Sigmoid colon (tissue), 4 donors: Measurements from ENCODE around the gene GPC5.

ENCODE experiments used
- CTCF ChIP-seq, 4 experiments: fragments of 450-650 bp in 3 of 4; fragments of 200-600 bp in 1 of 4; IDR thresholded peaks; one replicate each; pipeline ENCODE4 v1.5.1; 2016 to 2019; ENCODE audit warnings: antibody characterized with exemption in 4 of 4, mild to moderate bottlenecking in 3 of 4, moderate library complexity in 2 of 4
- EP300 ChIP-seq, 4 donors: sonication (generic); formaldehyde crosslinking; IDR thresholded peaks; one replicate each; pipeline ENCODE4 v1.6.1; 2017; ENCODE audit warnings: antibody characterized with exemption in 4 of 4
- POLR2A ChIP-seq, 2 donors: fragments of 450-650 bp; IDR thresholded peaks; one replicate each; pipeline ENCODE4 v1.6.1; 2016; ENCODE audit warnings: antibody characterized with exemption in 2 of 2, mild to moderate bottlenecking in 2 of 2, moderate library complexity in 2 of 2
- POLR2AphosphoS5 ChIP-seq, 4 donors: sonication (generic); formaldehyde crosslinking; IDR thresholded peaks; one replicate each; pipeline ENCODE4 v1.6.1; 2017; ENCODE audit warnings: antibody characterized with exemption in 4 of 4

DNA sequence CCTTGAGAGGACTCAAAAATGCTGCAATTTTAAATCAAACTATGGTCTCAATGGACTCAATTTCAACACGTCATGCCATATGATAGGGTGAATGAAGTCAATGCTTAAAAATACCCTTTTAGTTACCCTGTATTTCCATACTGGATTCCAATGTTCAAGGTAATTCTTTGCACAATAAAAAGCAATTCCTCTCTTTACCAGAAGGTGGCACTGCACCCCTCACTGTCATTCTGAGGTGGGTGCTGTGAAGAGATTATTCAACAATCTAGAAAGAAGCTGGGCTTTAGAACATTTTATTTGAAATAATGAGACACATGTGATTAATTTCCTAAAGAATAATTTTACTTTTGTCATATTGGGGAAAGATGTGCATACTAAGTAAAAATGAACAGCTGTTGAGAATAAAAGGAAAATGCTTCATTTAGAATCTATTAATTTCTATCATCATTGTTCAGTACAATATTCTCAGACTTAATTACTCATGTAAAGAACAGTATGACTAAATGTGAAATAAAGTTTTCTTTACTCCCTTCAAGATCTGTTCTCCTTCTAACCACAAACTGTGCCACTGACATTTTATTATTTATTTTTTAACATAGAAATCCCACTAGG lies 789.1 kb downstream of the GPC5 start:
- TF ChIP-seq CTCF (IDR thresholded peaks at IDR 0.05) (peak in 3 of 4 experiments; percentile 62 to 84 (median 72)), POLR2A (IDR thresholded peaks at IDR 0.05) (no peak), EP300 (IDR thresholded peaks at IDR 0.05) (no peak), POLR2AphosphoS5 (IDR thresholded peaks at IDR 0.05) (no peak)
